Stomach (tissue), 9 donors: Measurements from ENCODE around the gene BICD2. TPM values are rescaled to one million over a fixed set of nuclear protein-coding genes. Genes with fewer than 3 reads are reported as not detected.
A peak's percentile ranks its signal among the peaks of the same experiment; 100 is the strongest.

Source experiments
- DNase-seq, 2 donors: peaks; one replicate each; pipeline versions ENCODE4 v3.0.0 to v3.0.0-alpha.2; 2013 to 2019
- H3K27ac ChIP-seq, 5 donors: fragments of 200-600 bp in 4 of 5; sonication (generic) in 4 of 5; one replicate each; pipeline ENCODE4 v1.5.1; 2013 to 2019; ENCODE audit warnings: mild to moderate bottlenecking in 1 of 5, moderate library complexity in 1 of 5
- H3K27me3 ChIP-seq, 3 donors: fragments of 200-600 bp; sonication (generic); one replicate each; pipeline ENCODE4 v1.5.1; 2017 to 2019; ENCODE audit warnings: mixed run types in 1 of 3
- H3K36me3 ChIP-seq, 4 donors: fragments of 200-600 bp; sonication (generic); 1 replicate in 3 of 4; 2 replicates in 1 of 4; pipeline ENCODE4 v1.5.1; 2016 to 2019
- H3K4me1 ChIP-seq, 4 donors: fragments of 200-600 bp; sonication (generic); one replicate each; pipeline ENCODE4 v1.5.1; 2016 to 2019
- H3K4me3 ChIP-seq, 4 donors: fragments of 200-600 bp; sonication (generic) in 3 of 4; one replicate each; pipeline ENCODE4 v1.5.1; 2016 to 2019; ENCODE audit warnings: mild to moderate bottlenecking in 1 of 4
- H3K9me3 ChIP-seq, 4 donors: fragments of 200-600 bp; sonication (generic); one replicate each; pipeline ENCODE4 v1.5.1; 2016 to 2019
- EP300 ChIP-seq: sonication (generic); formaldehyde crosslinking; IDR thresholded peaks from one replicate; pipeline ENCODE4 v1.6.1; 2017; ENCODE audit warnings: antibody characterized with exemption
- POLR2A ChIP-seq, 4 donors: fragments of 450-650 bp; IDR thresholded peaks; one replicate each; pipeline ENCODE4 v1.6.1; 2016; ENCODE audit warnings: antibody characterized with exemption in 4 of 4, control low read depth in 2 of 4, mild to moderate bottlenecking in 1 of 4, moderate library complexity in 1 of 4
- POLR2AphosphoS5 ChIP-seq, 3 donors: sonication (generic); formaldehyde crosslinking; IDR thresholded peaks; one replicate each; pipeline ENCODE4 v1.6.1; 2016; ENCODE audit warnings: antibody characterized with exemption in 3 of 3
- WGBS, 5 donors: extraction: QIAGEN DNeasy Blood & Tissue Kit in 3 of 5; methylation state at CpG; one replicate each; pipeline versions ENCODE4 v1.1.5 to v1.1.7; 2013 to 2018; 5-methylcytosine and 5-hydroxymethylcytosine counted together
- intact Hi-C: fragments of 100-400 bp; cut with DNase I; formaldehyde crosslinking; loops from one replicate; pipeline ENCODE4 v1.15.1; 2023; ENCODE audit warnings: low total_unique reads
- polyA plus RNA-seq, 3 donors: library from polyadenylated mRNA; stranded (reverse); fragments of 200-250 nt; gene quantifications; one replicate each; pipeline ENCODE4 v1.2.3, GENCODE V29; 2013
- total RNA-seq, 5 donors: library from RNA; depleted of rRNA; stranded (reverse); fragments of >200 nt; gene quantifications; one replicate each; pipeline versions ENCODE4 v1.1.0 to v1.2.3, GENCODE V29; 2014 to 2016
- TF ChIP-seq, protein P1 (sequence below), 7 experiments: fragments of 450-650 bp in 4 of 7; fragments of 200-600 bp in 3 of 7; sonication (generic) in 3 of 7; IDR thresholded peaks; one replicate each; pipeline ENCODE4 v1.5.1; 2016 to 2019; ENCODE audit warnings: antibody characterized with exemption in 7 of 7, control low read depth in 2 of 7, mild to moderate bottlenecking in 1 of 7
- donor health status: healthy with polysubstance abuse.
- donor health status: Bipolar disorder and iron deficiency.
- donor health status: healthy.

The BICD2 gene
- total and polyA plus RNA-seq, 8 donors, result 5.9 to 32.6 (median 16.4) TPM

DNA sequence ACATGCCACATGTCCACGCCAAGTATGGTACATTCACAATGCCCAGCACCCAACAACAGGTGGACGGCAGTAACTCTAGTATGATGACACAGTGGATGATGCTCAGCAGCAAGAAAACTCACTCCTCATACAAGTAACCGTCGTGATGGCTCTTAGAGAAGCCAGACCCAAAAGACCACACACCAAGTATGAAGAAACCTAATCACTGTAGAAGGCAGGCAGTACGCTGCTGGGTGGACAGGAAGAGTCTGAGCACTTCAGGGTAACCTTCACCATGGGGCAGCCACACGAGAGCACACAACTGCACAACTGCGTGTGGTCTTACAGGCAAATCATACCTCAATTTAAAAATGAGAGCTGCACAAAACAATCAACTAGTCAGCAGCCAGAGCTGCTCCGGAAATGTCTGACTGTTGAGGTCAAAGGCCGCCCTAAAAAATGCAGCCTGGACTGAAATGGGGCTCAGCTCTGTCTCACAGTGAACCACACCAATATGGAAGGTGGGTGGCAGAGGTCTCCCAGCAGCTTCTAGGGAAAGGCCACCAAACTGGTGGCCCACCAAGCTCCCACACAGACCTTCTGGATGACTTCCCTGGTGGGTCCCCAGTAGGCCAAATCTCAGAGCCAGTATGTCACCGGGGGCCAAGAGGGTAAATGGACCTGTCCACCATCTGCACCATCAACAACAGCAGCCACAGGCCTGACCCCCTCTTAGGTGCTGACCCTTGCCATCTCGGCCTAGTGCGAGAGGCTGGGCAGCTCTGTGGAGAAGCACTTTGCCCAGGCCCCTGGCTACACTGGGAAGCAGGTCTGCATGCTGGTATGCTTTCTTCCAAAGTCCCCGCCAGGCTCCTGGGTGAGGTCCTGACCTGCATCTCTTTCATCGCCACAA is 17.8 kb downstream of the BICD2 start:
- Histone ChIP-seq H3K9me3 (no peaks in the 10 kb centered on the region), H3K27ac (no peak overlapping the region), H3K4me3 (no peak overlapping the region), H3K36me3 (no peaks in the 10 kb centered on the region), H3K27me3 (no peaks in the 10 kb centered on the region), H3K4me1 (peaks cover 31 to 66% (median 44%) of the 10 kb centered on the region in 4 donors)
- no peak for DNase-seq
- WGBS, 5 donors, result 76 to 83% (median 78%) methylated on average over 10 to 14 of the region's 14 CpGs
- intact Hi-C loops, result no loop called here
- TF ChIP-seq, protein P1, sequence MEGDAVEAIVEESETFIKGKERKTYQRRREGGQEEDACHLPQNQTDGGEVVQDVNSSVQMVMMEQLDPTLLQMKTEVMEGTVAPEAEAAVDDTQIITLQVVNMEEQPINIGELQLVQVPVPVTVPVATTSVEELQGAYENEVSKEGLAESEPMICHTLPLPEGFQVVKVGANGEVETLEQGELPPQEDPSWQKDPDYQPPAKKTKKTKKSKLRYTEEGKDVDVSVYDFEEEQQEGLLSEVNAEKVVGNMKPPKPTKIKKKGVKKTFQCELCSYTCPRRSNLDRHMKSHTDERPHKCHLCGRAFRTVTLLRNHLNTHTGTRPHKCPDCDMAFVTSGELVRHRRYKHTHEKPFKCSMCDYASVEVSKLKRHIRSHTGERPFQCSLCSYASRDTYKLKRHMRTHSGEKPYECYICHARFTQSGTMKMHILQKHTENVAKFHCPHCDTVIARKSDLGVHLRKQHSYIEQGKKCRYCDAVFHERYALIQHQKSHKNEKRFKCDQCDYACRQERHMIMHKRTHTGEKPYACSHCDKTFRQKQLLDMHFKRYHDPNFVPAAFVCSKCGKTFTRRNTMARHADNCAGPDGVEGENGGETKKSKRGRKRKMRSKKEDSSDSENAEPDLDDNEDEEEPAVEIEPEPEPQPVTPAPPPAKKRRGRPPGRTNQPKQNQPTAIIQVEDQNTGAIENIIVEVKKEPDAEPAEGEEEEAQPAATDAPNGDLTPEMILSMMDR (IDR thresholded peaks at IDR 0.05), result no peak

- Histone ChIP-seq H3K27ac (no peak overlapping the region), H3K27me3 (no peaks in the 10 kb centered on the region), H3K9me3 (no peaks in the 10 kb centered on the region), H3K4me3 (no peak overlapping the region), H3K4me1 (peaks cover 36 to 70% (median 50%) of the 10 kb centered on the region in 4 donors), H3K36me3 (no peaks in the 10 kb centered on the region)
- WGBS, 5 donors, result 85 to 94% (median 93%) methylated on average over 6 of the region's 6 CpGs
- DNase-seq, result no peak
- TF ChIP-seq POLR2AphosphoS5 (IDR thresholded peaks at IDR 0.05), result no peak
- TF ChIP-seq POLR2A (IDR thresholded peaks at IDR 0.05), result no peak
- TF ChIP-seq, protein P1 (IDR thresholded peaks at IDR 0.05), result no peak
- no peak for TF ChIP-seq EP300
- intact Hi-C loops, result no loop called here
Measured at GRCh38 chr9:92745881-92746280, 18.8 kb downstream of the BICD2 start.

DNA sequence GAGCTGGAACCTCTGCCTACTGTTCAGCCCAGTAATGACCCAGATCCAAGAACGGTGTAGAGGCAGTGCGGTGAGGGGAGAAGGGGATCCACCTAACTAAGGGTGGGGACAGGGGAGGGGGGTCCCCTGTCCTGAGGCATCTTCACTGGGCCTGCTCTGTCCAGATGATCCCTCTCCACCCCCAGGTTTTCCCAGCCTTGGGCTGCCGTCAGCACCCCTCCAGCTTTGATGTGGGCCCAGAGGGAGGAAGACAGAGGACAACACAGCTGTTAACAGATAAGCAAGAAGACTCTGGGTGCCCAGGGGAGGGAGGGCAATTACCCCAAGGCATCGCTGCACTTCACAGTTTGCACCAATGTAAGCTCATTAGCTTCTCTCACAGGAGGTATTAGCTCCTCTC is 19.3 kb downstream of the BICD2 start:
- intact Hi-C loops, result no loop called here
- no peak for DNase-seq
- no peaks in the 10 kb centered on the region for H3K9me3 ChIP-seq
- H3K27ac ChIP-seq, result no peak overlapping the region
- H3K36me3 ChIP-seq, result no peaks in the 10 kb centered on the region
- WGBS, 5 donors, result 82 to 88% (median 87%) methylated on average over 4 of the region's 4 CpGs
- H3K4me3 ChIP-seq, result no peak overlapping the region
- TF ChIP-seq EP300, result no peak
- no peak for TF ChIP-seq POLR2A (IDR thresholded peaks at IDR 0.05)
- no peak for TF ChIP-seq POLR2AphosphoS5 (IDR thresholded peaks at IDR 0.05)
- TF ChIP-seq, protein P1 (IDR thresholded peaks at IDR 0.05), result no peak
- H3K4me1 ChIP-seq, result peaks cover 41 to 70% (median 56%) of the 10 kb centered on the region in 4 donors
- no peaks in the 10 kb centered on the region for H3K27me3 ChIP-seq

DNA sequence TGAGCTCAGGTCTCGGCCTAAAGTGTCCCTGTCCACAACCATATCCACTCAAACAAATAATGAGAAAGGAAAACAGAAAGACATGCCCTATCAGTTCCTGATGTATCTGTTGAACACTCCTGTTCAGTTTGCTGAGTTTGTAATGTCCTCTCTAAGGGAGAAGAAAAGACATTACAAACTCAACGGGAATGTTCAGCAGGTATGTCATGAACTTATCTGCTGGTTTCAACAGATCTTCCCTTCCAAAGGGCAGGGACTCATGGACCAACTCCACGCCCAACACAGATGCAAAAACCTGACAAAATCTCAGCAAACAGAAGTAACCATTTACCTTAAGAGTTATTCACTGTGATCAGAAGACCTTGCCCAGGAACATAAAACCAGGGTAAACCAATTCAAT is 23.7 kb downstream of the BICD2 start:
- no peak for TF ChIP-seq POLR2A (IDR thresholded peaks at IDR 0.05)
- TF ChIP-seq EP300, result no peak
- TF ChIP-seq, protein P1 (IDR thresholded peaks at IDR 0.05), result no peak
- TF ChIP-seq POLR2AphosphoS5 (IDR thresholded peaks at IDR 0.05), result no peak
- no peaks in the 10 kb centered on the region for H3K36me3 ChIP-seq
- WGBS, 5 donors, result 60 to 68% (median 63%) methylated on average over 3 of the region's 3 CpGs
- peaks cover 31 to 71% (median 56%) of the 10 kb centered on the region in 4 donors for H3K4me1 ChIP-seq
- no peak for DNase-seq
- intact Hi-C loops, result no loop called here
- H3K4me3 ChIP-seq, result no peak overlapping the region
- no peaks in the 10 kb centered on the region for H3K27me3 ChIP-seq
- peak overlapping the region in 4 of 5 donors; percentile 16 to 70 (median 60) for H3K27ac ChIP-seq
- H3K9me3 ChIP-seq, result no peaks in the 10 kb centered on the region
